GOT3 (cell line): ENCODE results near the gene AKT3.

Source experiments
- DNase-seq: peaks from one replicate; lab custom pipeline; 2025; ENCODE audit warnings: mixed read lengths; lab: John Stamatoyannopoulos, UW

Gene AKT3

DNA sequence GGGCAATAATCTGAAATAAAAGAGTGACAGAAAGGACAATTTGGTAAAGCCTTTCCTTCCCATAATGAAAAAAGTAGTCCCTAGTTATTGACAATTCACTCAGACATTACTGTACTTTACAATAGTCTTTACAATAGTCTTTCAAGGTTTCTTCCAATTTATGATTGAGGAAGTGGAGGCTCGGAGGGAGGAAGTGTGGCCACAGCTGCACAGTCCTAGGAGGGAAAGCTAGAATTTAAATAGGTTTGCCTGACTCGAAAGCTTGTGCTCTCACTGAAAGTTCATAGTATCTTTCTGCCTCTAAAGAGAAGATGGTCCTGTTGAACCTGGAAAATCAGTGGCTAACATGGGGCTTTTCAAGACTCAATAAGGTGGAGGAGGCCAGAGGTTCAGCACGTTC is 391.0 kb downstream of the AKT3 start:
- DNase-seq = no peak

DNA sequence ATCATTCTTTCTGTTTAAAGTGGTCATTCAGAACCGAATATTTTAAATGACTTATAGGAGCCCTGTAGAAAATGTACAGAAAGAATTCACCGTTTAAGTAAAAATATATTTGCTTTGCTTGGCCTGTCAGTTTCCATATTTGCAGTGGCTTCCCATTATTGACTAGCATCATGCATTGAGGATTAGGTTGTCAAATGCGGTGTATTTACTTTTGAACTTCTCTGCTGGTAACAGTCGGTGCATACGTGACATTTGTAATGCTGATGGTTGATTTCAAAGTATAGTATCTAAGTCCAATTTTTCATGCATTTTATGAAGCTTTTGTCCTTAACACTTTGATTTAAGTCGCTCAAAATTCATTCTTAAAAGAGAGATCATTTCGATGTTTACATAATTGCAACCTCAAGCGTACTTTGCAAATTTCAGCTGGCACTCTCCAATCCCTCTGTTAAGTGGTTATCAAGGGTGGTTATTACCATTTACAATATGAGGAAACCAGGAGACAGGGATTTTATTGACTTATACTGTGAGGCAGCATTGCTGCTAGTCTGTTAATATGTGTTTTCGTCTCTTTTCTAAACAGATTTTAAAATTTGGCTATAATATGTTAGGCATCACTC is 392.6 kb downstream of the AKT3 start:
- DNase-seq = no peak

DNA sequence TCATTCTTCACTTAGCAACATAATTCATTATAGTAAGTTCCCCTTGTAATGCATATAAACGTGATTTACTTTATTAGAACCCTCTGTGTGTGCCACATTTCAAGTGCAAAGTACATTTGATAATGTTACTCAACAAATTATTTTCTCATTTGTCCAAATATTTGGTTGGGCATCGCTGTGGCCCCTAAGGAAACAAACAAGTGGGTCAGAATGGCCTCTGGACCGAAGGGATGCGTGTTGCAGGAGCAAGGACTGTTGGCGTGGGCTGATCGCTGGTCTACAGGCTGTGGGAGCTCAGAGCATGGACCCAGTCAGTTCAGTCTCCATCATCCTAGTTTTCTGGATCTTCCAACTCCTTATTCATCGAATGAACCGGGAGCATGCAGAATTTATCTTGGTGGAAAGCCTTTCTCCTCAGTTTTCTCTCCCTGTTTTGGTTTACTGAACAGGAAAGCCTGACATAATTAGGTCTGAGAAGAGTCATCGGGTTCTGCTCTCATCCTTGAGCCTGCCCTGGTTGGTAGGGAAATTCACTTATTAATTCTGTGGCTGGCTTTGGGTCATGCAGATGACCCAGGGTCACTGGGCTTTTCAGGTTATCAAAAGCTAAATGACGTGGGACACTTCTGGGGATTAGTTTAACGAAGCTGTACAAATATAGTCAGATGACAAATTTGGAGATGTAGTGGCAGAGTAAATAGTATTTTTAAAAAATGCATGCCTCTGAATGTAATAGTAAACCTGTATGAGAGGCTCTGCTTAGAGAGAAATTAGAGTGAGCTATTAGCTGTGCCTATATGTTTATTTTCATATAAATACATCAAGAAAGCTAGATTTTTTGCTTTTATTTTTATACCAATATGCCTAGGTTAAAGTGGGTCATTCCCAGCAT is 394.0 kb downstream of the AKT3 start:
- no peak for DNase-seq

DNA sequence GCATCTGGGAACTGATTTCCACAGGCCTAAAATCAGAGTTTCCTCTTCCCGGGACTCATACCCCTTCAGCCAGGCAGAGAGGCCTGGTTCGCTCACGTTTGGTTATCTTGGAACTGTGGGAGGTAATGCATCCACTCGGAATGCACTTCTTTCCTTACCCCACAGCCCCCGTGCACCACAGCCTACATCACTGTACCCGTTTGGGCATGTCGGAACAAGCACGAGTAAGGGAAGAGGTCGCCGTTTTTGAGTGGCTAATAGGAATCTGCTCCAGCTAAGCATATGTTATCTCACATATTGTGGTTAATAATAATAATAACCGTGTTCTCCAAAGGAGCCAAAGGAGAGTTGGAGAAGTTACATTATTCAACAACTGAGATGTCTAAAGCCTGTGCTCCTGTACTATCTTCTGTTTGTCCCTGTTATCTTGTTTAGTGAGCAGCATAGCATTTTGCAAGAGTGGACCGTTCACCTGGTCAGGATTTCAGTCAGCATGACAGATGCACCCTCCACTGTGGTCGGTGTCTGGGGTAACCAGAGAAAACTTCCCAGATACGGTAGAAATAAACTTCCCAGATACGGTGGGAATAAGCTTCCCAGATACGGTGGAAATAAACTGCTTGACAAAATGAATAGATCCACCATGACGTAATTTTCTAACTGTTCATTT is 395.6 kb downstream of the AKT3 start:
- DNase-seq = no peak

DNA sequence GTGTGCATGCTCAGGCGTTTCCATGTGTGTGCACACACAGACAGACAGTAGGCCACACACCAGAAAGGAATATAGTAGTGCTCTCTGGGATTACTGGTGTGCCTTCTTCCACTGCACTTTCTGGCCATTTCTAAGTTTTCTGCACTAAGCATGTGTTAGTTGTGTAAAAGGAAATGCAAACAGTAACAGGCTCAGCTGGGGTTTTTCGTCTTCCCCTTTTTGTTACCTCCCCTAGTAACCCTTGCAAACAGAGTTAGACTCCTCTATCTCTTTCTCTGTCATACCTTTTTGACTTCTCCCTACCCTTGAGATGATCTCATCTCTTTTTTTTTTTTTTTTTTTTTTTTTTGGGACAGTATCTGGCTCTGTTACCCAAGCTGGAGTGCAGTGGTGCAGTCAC is 398.0 kb downstream of the AKT3 start:
- DNase-seq = no peak

DNA sequence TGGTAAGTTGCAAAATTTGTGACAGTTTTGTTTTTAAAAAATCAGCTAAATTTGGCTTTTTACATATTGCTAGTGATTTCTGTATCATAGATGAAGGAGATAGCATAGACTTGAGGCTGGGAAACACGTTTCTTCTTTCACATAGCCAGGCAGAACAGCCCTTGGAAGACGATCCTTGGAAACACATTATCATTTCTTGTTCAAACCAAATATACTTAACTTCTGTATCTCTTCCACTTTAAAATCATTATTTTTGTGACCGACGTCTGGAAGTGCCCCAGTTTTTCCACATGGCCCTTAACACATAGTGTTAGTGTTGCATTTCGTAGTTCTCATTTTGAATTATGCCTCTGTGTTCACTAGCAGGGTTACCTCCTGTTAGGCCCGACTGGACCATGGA is 400.7 kb downstream of the AKT3 start:
- no peak for DNase-seq

DNA sequence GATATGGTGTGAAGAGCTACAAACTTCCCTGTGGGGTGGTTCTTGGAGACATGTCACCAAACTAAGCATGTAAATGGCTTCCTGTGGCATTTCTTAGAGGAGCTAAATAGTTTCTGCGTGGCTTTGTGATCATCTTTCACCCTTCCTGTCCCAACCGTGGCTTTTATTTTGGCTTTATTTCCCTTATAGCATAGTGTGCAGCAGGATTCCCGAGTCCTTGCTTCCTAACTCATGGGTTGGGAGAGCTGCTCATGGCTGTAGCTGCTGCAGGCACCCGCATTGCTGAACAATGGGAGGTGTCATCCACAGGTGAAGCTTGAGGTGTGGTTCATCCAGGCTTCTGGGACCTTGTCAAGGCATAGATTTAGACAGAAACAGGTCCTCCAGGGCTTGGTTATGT is 402.2 kb downstream of the AKT3 start:
- DNase-seq = no peak

DNA sequence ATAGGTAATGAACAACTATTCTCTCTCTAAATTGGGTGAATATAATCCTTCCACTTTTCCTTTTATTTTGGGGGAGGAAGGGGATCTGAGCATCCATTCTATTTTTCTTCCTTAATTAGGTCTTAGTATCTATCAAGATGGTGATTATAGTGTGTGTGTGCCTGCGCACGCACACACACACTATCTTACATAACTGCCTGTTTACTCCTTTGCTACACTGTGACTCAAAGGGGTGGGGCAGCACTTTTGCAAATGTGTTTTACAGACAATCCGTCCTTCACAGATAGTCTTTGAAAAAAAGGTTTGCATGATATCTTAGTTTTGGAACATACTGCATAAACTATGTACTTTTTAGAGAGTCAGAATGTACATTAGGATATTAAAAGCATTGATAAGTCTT is 402.7 kb downstream of the AKT3 start:
- no peak for DNase-seq

DNA sequence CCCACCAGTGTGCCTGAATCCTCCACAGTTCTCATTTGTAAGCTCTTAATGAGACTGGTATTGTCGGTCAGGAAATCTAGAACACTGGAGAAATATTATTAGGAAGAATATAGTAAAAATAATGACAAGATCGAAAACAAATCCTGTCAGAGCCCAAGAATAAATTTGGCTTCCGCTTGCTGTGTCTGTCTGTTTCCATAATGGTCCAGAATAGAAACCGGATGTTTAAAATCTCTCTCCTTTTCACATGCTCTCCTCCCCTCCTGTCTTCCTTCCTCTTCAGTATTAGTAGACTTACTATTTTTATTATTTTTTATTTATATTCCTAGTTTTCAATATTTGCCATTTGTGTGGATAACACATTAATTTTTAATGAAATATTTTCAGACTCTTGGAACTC is 406.5 kb downstream of the AKT3 start:
- DNase-seq = no peak

DNA sequence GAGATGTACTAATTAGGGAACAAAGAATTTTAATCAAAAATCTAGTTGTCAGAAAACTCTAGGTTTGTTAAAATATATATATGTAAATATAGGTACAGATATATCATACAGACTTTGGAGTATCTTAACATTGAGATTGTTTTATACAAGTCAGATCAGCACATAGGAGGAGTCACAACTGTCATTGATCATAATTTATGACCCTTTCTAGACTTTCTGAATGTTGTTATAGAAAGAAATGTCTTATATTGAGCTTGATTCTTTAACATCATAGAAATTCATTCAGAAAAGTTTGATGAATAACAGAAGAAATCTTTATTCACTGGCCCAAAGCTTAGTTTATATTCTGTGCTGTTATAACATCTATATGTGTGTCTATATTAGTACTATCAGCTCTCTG is 408.4 kb downstream of the AKT3 start:
- no peak for DNase-seq

DNA sequence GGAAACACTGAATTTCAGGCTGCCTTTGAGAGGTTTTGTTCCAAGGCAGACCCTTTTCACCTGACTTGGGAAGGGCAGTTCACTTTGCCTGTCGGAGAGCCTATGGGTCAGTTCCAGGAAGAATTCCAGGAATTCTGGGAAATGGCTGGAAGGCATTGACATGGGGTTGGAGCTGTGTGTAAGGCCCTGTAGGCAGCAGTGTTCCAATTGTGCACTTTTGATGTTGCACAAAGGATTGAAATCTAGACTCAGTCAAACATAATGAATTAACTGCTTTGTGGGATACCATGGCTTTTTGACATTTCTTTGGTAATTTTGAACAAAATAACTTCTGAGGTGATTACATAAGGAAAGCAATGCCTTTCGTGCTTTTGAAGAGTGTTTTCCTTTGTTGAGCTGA is 409.6 kb downstream of the AKT3 start:
- DNase-seq = no peak

DNA sequence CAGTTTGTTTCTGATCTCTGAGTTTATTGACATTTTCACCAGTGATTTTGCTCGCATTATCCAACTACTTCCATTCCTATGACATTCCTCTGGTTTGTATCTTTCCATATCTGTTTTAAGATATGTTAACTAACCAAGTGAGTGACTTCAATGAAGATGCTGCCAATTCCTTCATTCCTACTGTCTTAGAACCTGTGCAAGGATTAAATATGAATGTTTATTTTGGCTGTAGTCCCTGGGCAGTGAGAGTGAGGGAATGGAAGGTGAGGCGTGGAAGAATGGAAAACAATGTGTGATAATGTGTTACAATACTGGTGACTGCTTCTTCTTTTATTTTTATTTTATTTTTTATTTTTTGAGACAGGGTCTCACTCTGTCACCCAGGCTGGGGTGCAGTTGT is 411.2 kb downstream of the AKT3 start:
- DNase-seq = no peak
